Right lobe of liver (tissue), 4 donors: ENCODE data around the gene AGA.

Experiments
- CTCF ChIP-seq, 4 donors: fragments of 200-600 bp in 3 of 4; fragments of 450-650 bp in 1 of 4; IDR thresholded peaks; one replicate each; pipeline versions ENCODE4 v1.5.1 to v1.8.0; 2016 to 2022; ENCODE audit warnings: antibody characterized with exemption in 4 of 4, mild to moderate bottlenecking in 2 of 4
- POLR2A ChIP-seq: fragments of 450-650 bp; IDR thresholded peaks from one replicate; pipeline ENCODE4 v1.6.1; 2017; ENCODE audit warnings: antibody characterized with exemption, mild to moderate bottlenecking
- donor health status: DM: no; HTN: no; CAD: no.
- donor health status: DM: no; HTN: no; CAD: no.
- donor health status: DM: no; HTN: yes; CAD: no.

DNA sequence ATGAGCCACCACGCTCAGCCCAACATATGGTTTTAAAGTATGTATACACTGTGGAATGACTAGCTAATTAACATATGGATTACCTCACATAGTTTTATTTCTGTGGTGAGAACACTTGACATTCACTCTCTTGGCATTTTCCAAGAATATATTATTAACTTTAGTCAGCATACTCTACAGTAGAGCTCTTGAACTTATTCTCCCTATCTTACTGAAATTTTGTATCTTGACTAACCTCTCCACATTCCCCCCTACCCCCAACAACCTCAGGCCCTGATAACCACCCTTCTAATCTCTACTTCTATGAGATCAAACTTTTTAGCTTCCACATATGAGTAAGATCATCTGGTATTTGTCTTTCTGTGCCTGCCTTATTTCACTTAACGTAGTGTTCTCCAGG lies 38.6 kb upstream of the AGA start:
- TF ChIP-seq CTCF (IDR thresholded peaks at IDR 0.05) (no peak), POLR2A (no peak)
